Gastroesophageal sphincter (tissue), 2 donors: ENCODE results near the gene VAV2.

Experiments used
- EP300 ChIP-seq: sonication (generic); formaldehyde crosslinking; IDR thresholded peaks from one replicate; pipeline ENCODE4 v1.6.1; 2017; ENCODE audit warnings: antibody characterized with exemption, mild to moderate bottlenecking
- POLR2AphosphoS5 ChIP-seq: sonication (generic); formaldehyde crosslinking; IDR thresholded peaks from one replicate; pipeline ENCODE4 v1.6.1; 2017; ENCODE audit warnings: antibody characterized with exemption

DNA sequence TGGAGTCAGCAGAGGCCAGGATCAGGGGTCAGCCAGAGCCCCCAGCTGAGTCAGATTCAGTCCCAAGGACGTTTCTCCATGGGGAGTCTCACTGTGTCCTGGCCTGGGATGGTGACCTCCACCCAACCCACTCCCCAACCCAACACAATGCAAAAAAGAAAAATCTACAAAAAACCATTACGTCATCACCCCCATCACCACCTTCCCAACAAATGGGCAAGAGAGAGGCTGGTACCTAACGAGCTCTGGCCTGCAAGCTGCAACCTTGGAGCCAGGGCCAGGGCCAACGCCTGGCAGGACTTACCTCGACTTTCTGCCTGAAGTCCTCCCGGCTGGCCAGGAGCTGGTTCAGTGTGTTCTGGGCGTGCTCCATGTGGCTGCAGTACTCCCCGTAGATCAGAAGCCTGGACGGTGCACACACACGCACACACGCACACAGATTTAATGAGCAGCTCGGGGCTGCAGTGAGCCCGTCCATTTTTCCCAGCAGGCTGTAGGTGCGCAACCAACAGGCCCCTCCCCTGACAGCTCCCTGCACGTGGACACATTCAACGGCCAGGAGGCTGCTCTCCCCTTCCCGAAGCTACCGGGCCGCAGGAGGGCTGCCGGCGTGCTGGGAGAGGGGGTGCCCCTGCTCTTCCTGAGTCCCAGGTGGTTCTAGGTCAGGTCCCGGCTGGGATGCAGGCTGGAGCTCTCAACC lies 194.6 kb downstream of the VAV2 start:
- TF ChIP-seq EP300 (no peak), POLR2AphosphoS5 (no peak)
